HG03108 (cell line): Measurements from ENCODE around the gene EXD1.

Source experiments
- ATAC-seq: cut with Tn5 transposase; IDR thresholded peaks from one replicate; pipeline ENCODE4 v1.9.1; 2021; ENCODE audit warnings: moderate library complexity; ENCODE audit not compliant: unreplicated experiment

Gene EXD1

DNA sequence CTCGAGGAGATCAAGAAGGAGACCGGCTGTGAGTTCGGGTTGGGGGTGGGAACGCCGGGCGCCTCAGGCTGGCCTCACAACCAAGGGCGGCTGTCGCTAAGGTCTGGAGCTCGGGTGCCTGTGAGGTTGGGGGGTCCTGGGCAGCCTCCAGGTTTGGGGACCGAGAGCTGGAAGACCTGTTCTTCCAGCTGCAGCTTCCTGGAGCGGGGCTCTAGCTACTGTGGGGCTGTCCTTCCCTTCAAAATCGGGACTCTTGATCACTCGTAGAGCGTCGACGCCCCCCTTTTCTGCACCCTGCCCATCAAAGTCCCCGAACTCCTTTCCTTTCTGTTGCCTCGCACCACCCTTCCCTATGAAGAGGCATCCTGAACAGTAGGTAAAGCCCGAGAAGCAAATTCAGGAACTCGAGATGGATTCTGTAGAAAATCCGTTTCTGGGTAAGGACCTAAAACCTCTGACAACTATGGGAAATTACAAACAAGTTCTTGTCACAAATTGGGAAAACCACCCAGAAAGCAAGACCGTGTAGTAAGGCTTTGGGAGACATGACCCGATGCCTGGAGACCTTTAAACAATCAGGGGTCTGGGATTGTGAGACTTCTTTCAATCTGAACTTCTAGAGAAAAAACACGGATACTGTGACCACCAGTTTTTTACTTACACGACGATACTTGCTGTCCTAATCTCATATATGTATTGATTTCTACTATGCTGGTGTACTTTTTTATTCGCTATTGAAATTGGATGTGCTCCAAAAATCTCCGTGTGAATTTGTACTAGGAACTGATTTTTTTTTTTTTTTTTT, 1.1 kb upstream of the EXD1 start:
- ATAC-seq = peak; percentile 32

DNA sequence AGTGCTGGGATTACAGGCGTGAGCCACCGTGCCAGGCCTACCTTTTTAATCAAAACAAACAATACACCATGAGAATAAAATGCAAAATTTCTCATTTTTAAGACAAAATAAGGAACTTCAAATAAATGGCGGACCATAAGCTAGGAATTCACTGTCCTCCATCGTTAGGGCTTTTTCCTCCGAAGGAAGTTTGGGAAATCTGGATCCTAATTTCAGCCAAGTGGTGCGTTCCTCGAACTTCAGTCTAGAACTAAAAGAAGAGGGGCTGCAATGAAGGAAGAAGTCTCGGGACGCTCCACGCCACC, 260 bp downstream of the EXD1 start:
- ATAC-seq = no peak

DNA sequence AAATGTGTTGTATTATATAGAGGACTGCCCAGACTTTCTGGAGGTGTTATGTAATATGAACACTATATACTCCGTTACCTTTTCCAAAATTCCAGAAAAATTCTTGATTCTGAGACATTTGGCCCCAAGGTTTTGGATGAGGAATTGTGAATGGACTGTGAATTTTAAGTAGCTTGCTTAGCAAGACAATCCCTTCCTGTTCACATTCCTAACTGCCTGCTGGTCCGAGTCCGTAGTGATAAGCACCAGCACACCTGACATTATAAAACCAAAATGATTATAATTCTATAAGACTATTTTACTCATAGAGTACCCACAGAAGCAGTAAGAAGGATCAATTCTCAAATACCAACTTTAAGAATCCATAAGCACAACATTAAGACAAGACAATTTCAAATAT, 11.2 kb downstream of the EXD1 start:
- ATAC-seq = no peak

DNA sequence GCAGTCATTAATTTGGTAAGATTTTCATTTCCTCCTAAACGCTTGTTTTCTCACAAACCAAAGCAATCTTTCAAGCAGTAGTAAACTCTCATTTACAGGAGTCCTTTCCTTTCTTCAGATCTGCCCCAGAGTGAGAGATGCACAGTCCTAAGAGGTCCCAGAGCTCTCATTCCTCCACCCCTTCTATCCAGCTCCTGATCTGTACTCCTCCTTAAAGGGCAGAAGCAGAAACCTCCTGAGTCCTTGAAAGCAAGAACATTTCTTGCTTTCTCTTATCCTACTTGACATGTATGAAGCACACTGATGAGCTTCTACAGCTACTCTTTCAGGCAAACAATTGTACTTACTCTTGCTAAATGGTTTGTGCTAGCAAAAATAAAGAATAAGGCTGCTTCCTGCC, 11.7 kb downstream of the EXD1 start:
- no peak for ATAC-seq

DNA sequence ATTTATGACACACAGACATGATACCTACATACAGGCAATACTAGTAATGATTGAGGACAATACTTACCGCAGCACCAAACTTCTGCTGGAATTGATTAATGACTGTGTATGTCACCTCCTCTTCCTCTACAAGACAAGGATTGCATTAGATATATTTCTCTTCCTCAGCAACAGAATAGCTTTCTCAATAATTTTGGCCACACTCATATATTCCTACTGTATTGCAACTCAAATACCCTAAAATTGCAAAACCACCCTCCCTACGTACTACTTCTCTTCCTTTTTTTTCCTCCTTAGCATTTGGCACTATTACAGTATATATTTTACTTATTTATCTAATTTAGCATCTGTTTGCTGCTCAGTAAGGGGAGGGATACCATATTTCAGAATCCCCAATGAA, 14.8 kb downstream of the EXD1 start:
- ATAC-seq = no peak

DNA sequence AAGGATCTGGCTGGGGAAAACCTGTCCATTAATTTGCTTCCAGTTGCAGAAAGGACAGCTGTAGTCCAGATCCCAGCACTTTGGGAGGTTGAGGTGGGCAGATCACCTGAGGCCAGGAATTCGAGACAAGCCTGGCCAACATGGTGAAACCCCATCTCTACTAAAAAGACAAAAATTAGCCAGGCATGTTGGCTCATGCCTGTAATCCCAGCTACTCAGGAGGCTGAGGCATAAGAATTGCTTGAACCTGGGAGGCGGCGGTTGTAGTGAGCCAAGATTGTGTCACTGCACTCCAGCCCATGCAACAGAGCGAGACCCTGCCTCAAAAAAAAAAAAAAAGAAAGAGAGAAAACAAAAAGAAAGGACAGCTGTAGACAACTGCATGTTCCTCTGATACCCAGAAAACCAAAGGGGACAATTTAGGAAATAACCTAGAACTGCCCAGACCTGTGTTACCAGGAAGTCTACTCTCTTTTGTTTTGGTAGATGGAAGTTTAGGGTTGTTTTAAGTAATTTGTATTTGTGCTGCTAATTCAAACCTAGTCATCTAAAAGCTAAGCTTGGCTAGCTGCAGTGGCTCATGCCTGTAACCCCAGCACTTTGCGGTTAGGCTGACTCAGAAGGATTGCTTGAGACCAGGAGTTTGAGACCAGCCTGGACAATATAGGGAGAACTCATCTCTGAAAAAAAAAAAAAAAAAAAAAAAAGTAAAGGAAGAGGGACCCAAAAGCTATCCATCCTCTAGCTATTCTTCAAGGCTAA, 22.7 kb downstream of the EXD1 start:
- ATAC-seq = no peak

DNA sequence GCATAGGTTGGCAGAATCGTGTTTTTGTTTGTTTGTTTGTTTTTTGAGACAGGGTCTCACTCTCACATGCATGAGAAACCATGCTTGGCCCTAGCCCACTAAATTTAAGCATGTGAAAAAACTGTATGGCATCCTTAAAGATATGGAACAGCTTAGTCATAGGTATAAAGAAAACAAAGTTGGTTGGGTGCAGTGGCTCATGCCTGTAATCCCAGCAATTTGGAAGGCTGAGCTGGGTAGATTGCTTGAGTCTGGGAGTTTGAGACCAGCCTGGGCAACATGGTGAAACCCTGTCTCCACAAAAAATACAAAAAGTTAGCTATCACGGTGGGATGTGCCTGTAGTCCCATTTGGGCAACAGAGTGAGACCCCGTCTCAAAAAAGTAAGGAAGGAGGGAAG, 25.2 kb downstream of the EXD1 start:
- no peak for ATAC-seq

DNA sequence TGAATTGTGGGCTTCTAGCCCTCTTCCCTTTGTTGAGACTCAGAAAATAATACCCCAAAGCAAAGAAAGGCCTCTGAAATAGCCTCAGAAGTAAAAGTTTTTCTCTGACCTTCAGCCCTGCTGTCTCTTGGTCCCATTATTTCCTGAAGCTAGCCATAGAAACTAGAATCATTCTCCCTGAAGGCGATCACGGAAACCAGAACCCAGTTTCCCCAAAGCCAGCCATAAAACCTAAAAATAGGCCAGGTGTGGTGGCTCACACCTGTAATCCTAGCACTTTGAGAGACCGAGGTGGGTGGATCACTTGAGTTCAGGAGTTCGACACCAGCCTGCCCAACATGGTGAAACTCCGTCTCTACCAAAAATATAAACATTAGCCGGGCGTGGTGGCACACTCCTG, 27.2 kb downstream of the EXD1 start:
- no peak for ATAC-seq

DNA sequence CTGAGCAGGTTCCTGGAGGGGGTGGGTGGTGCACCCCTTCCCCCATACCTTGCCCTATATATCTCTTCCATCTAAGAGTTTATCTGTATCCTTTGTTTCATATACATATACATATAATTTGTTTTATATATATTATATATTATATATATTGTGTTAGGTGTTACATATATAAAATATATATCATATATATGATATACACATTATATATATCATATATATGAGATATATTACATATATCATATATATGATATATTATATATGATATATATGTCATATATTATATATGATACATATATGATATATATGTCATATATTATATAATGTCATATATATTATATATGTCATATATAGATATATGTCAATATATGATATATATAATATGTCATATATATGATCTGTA, 31.1 kb downstream of the EXD1 start:
- no peak for ATAC-seq

DNA sequence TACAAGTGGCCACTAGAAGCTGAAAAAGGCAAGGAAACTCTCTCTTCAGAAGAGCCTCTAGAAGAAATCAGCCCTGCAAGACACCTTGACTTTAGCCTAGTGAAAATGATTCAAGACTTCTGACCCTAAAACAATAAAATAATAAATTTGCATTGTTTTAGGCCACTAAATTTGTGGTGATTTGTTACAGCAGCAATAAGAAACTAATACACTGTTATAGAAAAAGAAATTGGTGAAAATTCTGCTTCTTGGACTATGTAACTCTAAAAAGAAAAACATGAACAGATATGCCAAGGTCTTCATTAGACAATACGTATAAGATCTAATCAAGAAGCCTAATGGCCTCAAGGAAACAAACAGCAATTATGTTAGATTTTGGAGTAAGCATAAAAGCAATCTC, 36.1 kb downstream of the EXD1 start:
- ATAC-seq = no peak

DNA sequence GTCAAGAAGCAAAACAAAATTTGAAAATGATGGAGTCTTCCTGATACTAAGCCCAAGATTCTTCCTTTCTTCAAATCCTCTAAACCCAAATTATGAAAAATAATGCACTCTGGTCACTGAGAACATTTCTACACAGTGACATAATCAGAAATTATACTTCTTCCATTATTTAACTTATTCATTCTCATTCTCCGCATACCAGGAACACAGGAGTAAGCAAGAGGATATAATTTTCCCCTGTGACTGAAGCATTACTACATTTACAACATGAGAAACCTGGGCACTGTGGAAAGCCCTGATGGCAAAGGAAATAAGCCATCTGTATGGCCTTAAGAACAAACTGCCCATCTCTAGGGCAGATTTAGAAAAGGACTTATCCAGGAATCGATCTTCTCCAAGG, 47.0 kb downstream of the EXD1 start:
- ATAC-seq = no peak

DNA sequence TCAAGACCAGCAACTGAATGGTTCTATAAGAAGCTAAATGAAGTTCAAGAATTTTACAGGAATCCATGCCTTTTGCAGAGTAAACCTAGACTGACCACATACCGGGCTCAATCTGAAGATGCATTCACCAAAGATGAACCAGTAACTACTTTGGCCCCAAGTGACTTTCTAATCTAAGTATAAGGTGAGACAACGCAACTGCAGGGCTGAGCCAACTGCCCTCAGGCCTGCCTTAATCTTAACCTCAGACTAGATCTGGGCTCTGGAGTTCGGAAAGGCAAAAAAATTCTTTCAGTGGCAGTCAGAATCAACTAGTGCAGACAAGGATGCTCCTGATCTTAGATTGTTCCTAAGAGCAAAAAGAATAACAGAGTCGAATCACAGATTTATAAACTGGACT, 48.3 kb downstream of the EXD1 start:
- no peak for ATAC-seq

DNA sequence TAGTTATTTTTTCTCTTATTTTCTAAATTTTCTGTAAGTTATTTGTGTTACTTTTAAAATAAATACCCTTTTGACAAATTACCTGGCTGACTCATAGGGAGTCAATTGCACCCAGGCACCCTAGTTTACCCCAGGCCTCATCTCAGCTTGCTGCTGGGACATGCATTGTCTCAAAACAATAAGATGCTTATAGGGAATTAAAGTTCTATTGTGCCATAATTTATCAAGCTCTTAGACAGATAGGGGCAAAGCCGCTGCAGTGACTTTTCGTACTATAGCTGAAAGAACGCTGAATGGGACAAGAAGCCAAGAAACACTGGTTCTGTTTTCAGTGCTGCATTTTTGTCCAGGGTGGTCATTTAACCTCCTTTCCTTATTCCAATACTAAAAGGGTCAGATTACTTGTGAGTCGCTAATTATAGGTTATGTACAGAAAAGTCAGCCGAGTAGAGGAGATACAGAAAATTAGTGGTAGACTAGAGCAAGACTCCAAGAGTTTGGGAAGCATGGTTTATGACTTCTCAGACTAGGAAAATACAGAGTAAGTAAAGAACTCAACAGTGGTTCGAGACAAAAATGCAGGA, 50.3 kb downstream of the EXD1 start:
- ATAC-seq = no peak

DNA sequence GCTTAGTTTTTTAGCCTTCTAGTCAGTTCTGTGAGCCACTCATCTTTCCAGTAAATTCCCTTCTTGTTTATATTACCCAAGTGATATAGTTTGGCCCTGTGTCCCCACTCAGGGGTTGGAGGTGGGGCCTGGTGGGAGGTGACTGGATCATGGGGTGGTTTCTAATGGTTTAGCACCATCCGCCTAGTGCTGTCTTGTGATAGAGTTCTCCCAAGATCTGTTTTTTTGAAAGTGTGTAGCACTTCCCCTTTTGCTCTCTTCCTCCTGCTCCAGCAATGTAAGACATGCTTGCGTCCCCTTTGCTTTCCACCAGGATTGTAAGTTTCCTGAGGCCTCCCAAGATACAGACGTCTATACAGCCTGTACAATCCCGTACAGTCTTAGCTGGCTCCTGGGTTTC, 60.8 kb downstream of the EXD1 start:
- ATAC-seq = no peak

DNA sequence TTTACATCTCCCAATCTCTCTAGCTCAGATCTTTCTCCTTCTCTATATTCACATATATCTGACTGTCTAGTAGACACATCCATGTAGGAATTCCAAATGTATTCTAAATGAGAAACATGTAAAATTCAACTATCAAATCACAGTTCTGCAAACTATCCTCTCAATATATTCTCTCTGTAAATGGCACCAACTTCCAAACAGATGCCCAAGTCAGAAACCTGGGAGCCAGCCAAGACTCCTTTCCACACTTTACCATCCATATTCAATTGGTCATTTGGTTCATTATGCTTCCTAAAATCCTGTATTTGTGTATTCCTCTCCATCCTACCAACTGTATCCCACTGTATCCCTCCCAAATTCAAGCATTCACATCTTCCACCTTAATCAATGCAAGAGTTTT, 61.5 kb downstream of the EXD1 start:
- ATAC-seq = no peak

DNA sequence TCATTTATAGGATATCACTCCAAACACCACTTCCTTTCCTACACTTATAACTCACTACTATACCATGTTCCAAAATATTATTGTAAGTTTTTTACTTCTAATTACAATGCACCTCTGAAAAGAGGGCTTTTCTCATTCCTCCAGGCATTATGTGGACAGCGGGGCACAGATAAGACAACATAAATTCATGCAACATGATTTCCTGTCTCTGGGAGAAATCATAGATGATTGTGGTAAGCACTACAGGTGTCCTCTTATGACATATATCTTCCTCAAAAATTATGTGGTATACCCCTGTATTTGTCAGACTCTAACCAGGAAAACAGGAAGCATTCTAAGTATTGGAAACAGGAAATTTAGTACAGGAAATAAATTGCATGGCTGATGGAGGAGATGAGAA, 68.8 kb downstream of the EXD1 start:
- no peak for ATAC-seq

DNA sequence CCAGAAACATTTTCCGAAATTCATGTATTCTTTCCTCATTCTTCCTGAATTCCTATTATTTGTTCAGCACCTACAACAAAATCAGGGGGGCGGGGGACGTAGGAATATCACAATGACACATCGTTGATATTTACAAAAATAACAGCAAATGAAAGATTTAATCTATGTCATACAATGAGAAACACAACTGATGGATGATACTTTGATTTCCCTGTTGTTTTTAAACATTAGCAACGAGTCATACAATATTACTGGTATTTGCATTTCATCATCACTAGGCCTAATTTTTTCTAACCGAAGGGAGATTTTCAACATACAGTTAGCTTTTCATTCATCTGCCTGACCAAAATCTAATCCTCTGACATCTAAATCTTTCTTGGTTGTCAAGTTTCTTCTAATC, 69.2 kb downstream of the EXD1 start:
- ATAC-seq = no peak

DNA sequence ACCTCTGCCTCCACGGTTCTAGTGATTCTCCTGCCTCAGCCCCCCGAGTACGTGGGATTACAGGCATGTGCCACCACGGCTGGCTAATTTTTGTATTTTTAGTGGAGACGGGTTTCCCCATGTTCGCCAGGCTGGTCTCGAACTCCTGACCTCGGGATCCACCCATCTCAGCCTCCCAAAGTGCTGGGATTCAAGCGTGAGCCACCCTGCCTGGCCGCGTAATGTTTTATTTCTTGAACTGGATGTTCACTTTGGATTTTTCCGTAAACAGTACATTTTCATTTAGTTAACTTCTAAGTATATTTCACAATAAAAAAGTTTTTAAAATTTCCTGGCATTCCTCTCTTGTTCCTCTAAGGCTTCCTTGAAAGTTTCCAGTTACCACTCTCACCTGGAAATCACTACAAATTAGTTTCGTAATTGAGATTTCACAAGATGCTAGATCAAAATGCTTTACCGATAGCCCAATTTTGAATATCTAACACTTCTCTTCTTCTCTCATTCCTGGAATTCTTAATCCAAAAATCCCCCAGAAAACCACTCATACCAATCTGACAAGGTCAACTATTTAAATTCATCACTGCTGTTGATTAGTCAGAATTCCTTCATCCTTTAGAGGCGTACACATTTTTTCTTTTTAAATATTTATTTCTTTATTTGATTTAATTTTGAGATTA, 69.8 kb downstream of the EXD1 start:
- ATAC-seq = no peak

DNA sequence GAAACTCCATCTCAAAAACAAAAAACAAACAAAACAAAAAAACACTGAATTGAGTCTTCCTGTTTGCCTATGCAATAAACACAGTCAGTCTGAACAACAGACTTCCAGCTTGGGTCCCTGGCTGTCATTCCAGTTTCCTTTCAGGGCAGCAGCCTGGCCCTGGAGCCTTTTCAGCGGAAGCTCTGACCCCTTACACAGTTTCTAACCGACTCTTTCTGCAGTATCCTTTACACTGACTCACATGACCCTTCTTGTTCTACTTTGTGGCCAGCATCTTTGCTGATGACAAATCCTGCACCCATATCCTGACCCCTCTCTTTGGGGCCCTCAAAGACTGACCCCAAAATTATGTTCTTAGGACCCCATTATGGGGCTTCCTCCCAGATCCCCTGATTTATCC, 76.1 kb downstream of the EXD1 start:
- no peak for ATAC-seq

DNA sequence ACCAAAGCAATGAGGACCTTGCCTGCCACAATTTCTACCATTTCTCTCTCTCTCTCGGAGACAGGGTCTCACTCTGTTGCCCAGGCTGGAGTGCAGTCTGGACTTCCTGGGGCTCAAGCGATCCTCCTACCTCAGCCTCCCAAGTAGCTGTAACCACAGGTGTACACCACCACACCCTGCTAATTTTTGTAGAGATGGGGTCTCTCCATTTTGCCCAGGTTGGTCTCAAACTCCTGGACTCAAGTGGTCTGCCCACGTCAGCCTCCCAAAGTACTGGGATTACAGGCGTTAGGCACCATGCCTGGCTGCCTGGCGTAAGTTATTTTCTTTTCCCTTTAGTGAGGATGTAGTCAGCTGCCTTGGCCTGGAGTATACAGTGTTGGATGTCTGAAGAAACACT, 76.8 kb downstream of the EXD1 start:
- no peak for ATAC-seq

DNA sequence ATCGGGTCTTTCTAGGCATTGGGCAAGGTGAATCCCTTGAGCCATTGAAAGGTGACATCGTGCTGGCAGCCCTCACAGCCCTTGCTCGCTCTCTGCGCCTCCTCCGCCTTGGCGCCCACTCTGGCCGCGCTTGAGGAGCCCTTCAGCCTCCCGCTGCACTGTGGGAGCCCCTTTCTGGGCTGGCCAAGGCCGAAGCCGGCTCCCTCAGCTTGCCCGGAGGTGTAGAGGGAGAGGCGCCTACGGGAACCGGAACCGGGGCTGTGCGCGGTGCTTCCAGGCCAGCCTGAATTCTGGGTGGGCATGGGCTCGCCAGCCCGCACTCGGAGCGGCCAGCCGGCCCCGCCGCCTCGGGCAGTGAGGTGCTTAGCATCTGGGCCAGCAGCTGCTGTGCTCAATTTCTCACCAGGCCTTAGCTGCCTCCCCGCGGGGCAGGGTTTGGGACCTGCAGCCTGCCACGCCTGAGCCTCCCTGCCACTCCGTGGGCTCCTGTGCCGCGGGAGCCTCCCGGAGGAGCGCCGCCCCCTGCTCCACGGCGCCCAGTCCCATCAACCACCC, 79.0 kb downstream of the EXD1 start:
- no peak for ATAC-seq

DNA sequence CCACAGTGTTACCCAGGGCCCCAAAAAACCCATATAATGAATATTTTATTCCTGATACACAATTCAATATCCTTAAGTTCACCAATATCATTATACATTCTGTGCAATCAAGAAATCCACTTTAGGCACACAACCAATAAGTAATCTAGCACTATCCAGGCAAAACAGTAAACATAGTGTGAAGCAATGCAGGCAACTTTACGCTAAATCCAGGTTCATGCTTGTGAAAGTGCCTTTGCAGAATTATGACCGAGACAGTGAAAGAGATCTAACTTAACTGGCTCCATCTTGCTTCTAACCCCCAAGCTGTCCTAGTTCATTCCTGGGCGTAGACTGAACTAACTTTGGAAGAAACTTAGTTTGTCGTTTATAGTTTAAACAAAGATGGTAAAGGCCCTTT, 80.3 kb downstream of the EXD1 start:
- ATAC-seq = no peak
